Endothelial cell of umbilical vein (primary cell): ENCODE measurements around the gene SLC2A6. TPM values are rescaled to one million over a fixed set of nuclear protein-coding genes. Genes with fewer than 3 reads are reported as not detected.

Experiments used
- BruUV-seq: library from RNA; stranded (reverse); fragments of 400-500 nt; replicated peaks from 2 replicates; lab custom pipeline; 2021; lab: Mats Ljungman, UMichigan
- CTCF ChIA-PET: fragments of 300-600, 350-600 bp; sonication (Branson Sonifier 250); formaldehyde crosslinking; loops from one replicate; lab custom pipeline; 2021; ENCODE audit warnings: antibody characterized with exemption, inconsistent platforms; lab: Charles Lee
- POLR2A ChIA-PET: fragments of 300-600, 350-600 bp; sonication (Branson Sonifier 250); formaldehyde crosslinking; loops from one replicate; lab custom pipeline; 2021; ENCODE audit warnings: antibody characterized with exemption, inconsistent platforms; lab: Charles Lee
- DNase-seq: peaks from one replicate; pipeline ENCODE4 v3.0.0-alpha.2; 2011; ENCODE audit warnings: low read depth, low spot score
- FAIRE-seq: peaks from 2 replicates; lab custom pipeline; 2011; peaks lifted over from hg19 to GRCh38; lab: Jason Lieb, UNC
- H2AFZ ChIP-seq: 2 replicates; pipeline ENCODE4 v1.6.0; 2012; ENCODE audit warnings: low read depth, low read length, control low read depth, inconsistent platforms
- H3K27ac ChIP-seq: 2 replicates; pipeline ENCODE4 v1.5.1; 2011; ENCODE audit warnings: low read depth, mild to moderate bottlenecking, control low read depth, low read length, moderate library complexity; ENCODE audit not compliant: insufficient read depth
- H3K27me3 ChIP-seq, 2 experiments: 2 replicates each; pipeline versions ENCODE4 v1.6.0 to v1.6.1; 2011; ENCODE audit warnings: low read length in 2 of 2, mixed read lengths in 1 of 2; ENCODE audit not compliant: control insufficient read depth in 2 of 2, insufficient read depth in 2 of 2
- H3K36me3 ChIP-seq, 2 experiments: 2 replicates in 1 of 2; 3 replicates in 1 of 2; pipeline ENCODE4 v1.5.1; 2011; ENCODE audit warnings: low read length in 2 of 2, mild to moderate bottlenecking in 1 of 2, moderate library complexity in 1 of 2; ENCODE audit not compliant: control insufficient read depth in 2 of 2, insufficient read depth in 2 of 2; ENCODE audit errors: extremely low read depth in 1 of 2
- H3K4me1 ChIP-seq: 3 replicates; pipeline ENCODE4 v1.5.1; 2011; ENCODE audit warnings: mild to moderate bottlenecking, low read length; ENCODE audit not compliant: control insufficient read depth, insufficient read depth; ENCODE audit errors: extremely low read depth
- H3K4me2 ChIP-seq: 2 replicates; pipeline ENCODE4 v1.6.1; 2011; ENCODE audit warnings: low read length, control low read depth, mixed read lengths; ENCODE audit not compliant: insufficient read depth
- H3K4me3 ChIP-seq, 3 experiments: fragments of 200-600 bp in 1 of 3; sonication (generic), shearing (Covaris generic) in 1 of 3; replicated peaks in 1 of 3; 2 replicates each; pipeline ENCODE4 v1.5.1; 2011 to 2016; ENCODE audit warnings: control low read depth in 3 of 3, low read length in 3 of 3, mild to moderate bottlenecking in 2 of 3, inconsistent platforms in 1 of 3, low read depth in 1 of 3, moderate library complexity in 1 of 3; ENCODE audit not compliant: insufficient read depth in 1 of 3
- H3K79me2 ChIP-seq: 2 replicates; pipeline ENCODE4 v1.6.0; 2012; ENCODE audit warnings: low read length, inconsistent platforms; ENCODE audit not compliant: control insufficient read depth, insufficient read depth
- H3K9ac ChIP-seq: replicated peaks from 2 replicates; pipeline ENCODE3; 2011; ENCODE audit warnings: low read length, control low read depth; ENCODE audit not compliant: insufficient read depth; ENCODE audit errors: extremely low read depth
- H3K9me1 ChIP-seq: replicated peaks from 3 replicates; pipeline ENCODE4 v1.6.0; 2011; ENCODE audit warnings: mild to moderate bottlenecking, low read length; ENCODE audit not compliant: control insufficient read depth, insufficient read depth; ENCODE audit errors: extremely low read depth
- H3K9me3 ChIP-seq: replicated peaks from 2 replicates; pipeline ENCODE4 v1.5.1; 2012; ENCODE audit warnings: low read length, inconsistent platforms; ENCODE audit not compliant: control insufficient read depth, insufficient read depth
- H4K20me1 ChIP-seq: replicated peaks from 2 replicates; pipeline ENCODE3; 2011; ENCODE audit warnings: mild to moderate bottlenecking, low read length; ENCODE audit not compliant: control insufficient read depth, insufficient read depth; ENCODE audit errors: extremely low read depth
- EZH2 ChIP-seq: IDR thresholded peaks from 2 replicates; pipeline ENCODE4 v1.6.1; 2012; ENCODE audit warnings: borderline replicate concordance, low read depth, mild to moderate bottlenecking, moderate library complexity, low read length, inconsistent platforms; ENCODE audit not compliant: severe bottlenecking
- FOS ChIP-seq: IDR thresholded peaks from 2 replicates; pipeline ENCODE4 v1.6.1; 2011; ENCODE audit warnings: mild to moderate bottlenecking, low read length, moderate library complexity, borderline replicate concordance; ENCODE audit not compliant: insufficient read depth
- GATA2 ChIP-seq: IDR thresholded peaks from 2 replicates; pipeline ENCODE4 v1.7.0; 2011; ENCODE audit warnings: low read depth, mild to moderate bottlenecking, moderate library complexity, mixed read lengths, low read length; ENCODE audit not compliant: insufficient read length, insufficient read depth
- JUN ChIP-seq: IDR thresholded peaks from 2 replicates; pipeline ENCODE4 v1.6.1; 2011; ENCODE audit warnings: borderline replicate concordance, low read depth; ENCODE audit not compliant: insufficient read length, insufficient read depth
- MYC ChIP-seq: IDR thresholded peaks from one replicate; pipeline ENCODE4 v1.6.1; 2011; ENCODE audit warnings: mild to moderate bottlenecking, low read depth, low read length
- POLR2A ChIP-seq: IDR thresholded peaks from 2 replicates; pipeline ENCODE4 v1.6.1; 2012; ENCODE audit warnings: low read depth, mild to moderate bottlenecking, control low read depth, low read length
- POLR2AphosphoS5 ChIP-seq: IDR thresholded peaks from 2 replicates; pipeline ENCODE4 v1.6.1; 2012; ENCODE audit warnings: low read depth, mild to moderate bottlenecking, control low read depth, low read length, moderate library complexity; ENCODE audit not compliant: insufficient read depth
- dilution Hi-C: fragments of 300-500 bp; cut with MboI; formaldehyde crosslinking; loops from one replicate; pipeline ENCODE4 v1.15.0; 2019; ENCODE audit warnings: low sequenced_read_pairs; ENCODE audit not compliant: extremely low pct_ligation_motif_present
- intact Hi-C: fragments of 100-400 bp; cut with micrococcal nuclease; formaldehyde crosslinking; loops from one replicate; pipeline ENCODE4 v1.10.0; 2022
- polyA plus RNA-seq, 4 experiments: library from polyadenylated mRNA; depleted of rRNA in 3 of 4; stranded (reverse) in 3 of 4; unstranded in 1 of 4; fragments of >200 nt; gene quantifications; 2 replicates each; pipeline versions ENCODE4 v1.2.1 to v1.2.3, GENCODE V29; 2011 to 2012; ENCODE audit warnings: missing spikeins in 1 of 4
- total RNA-seq: library from RNA; stranded (reverse); gene quantifications from 2 replicates; pipeline ENCODE4 v1.2.3, GENCODE V29; 2021
- TF ChIP-seq, protein P1 (sequence below), 2 donors: IDR thresholded peaks; 1 replicate in 1 of 2; 2 replicates in 1 of 2; pipeline ENCODE4 v1.5.1; 2011; ENCODE audit warnings: low read length in 2 of 2, mild to moderate bottlenecking in 2 of 2, moderate library complexity in 2 of 2, control low read depth in 1 of 2, inconsistent platforms in 1 of 2, low read depth in 1 of 2; ENCODE audit not compliant: insufficient read depth in 1 of 2; ENCODE audit errors: extremely low read depth in 1 of 2
- TF ChIP-seq, protein P2 (sequence below): IDR thresholded peaks from 2 replicates; pipeline ENCODE4 v1.6.1; 2011; ENCODE audit not compliant: insufficient read depth, insufficient read length

Gene SLC2A6
- total and polyA plus RNA-seq, 2 donors (not counting 3 experiments of a cell fraction or from before 2014, with no cell fraction given), result 35.7 to 39.6 TPM

- ChIA-PET CTCF (interaction anchor here (1.1 to 1.4 kb wide), 2 partner anchors 11 to 473 kb away, joined by 3 read pairs; no protein-coding TSS in a partner anchor), POLR2A (no interaction called here)
- H3K79me2 ChIP-seq, result no peaks in the 10 kb centered on the region
- H3K9me3 ChIP-seq, result no peaks in the 10 kb centered on the region
- dilution Hi-C loops (no loop called here), intact Hi-C loops (no loop called here)
- H3K4me3 ChIP-seq, result no peak overlapping the region
- H3K27ac ChIP-seq, result no peak overlapping the region
- H3K4me2 ChIP-seq, result no peak overlapping the region
- H4K20me1 ChIP-seq, result no peaks in the 10 kb centered on the region
- FAIRE-seq (no peak), DNase-seq (no peak)
- H3K27me3 ChIP-seq, result no peaks in the 10 kb centered on the region
- H3K4me1 ChIP-seq, result no peaks in the 10 kb centered on the region
- no TSS peak for BruUV-seq
- H3K9me1 ChIP-seq, result no peaks in the 10 kb centered on the region
- TF ChIP-seq MYC (no peak), POLR2A (no peak), JUN (no peak), GATA2 (no peak), EZH2 (no peak), FOS (no peak), POLR2AphosphoS5 (no peak)
- TF ChIP-seq, protein P1, sequence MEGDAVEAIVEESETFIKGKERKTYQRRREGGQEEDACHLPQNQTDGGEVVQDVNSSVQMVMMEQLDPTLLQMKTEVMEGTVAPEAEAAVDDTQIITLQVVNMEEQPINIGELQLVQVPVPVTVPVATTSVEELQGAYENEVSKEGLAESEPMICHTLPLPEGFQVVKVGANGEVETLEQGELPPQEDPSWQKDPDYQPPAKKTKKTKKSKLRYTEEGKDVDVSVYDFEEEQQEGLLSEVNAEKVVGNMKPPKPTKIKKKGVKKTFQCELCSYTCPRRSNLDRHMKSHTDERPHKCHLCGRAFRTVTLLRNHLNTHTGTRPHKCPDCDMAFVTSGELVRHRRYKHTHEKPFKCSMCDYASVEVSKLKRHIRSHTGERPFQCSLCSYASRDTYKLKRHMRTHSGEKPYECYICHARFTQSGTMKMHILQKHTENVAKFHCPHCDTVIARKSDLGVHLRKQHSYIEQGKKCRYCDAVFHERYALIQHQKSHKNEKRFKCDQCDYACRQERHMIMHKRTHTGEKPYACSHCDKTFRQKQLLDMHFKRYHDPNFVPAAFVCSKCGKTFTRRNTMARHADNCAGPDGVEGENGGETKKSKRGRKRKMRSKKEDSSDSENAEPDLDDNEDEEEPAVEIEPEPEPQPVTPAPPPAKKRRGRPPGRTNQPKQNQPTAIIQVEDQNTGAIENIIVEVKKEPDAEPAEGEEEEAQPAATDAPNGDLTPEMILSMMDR (IDR thresholded peaks at IDR 0.05; ENCODE audit: extremely low read depth in 1 of 2, insufficient read depth in 1 of 2, low read depth in 1 of 2, low read length in 2 of 2), result no peak
- TF ChIP-seq, protein P2, sequence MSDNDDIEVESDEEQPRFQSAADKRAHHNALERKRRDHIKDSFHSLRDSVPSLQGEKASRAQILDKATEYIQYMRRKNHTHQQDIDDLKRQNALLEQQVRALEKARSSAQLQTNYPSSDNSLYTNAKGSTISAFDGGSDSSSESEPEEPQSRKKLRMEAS, result no peak
- H2AFZ ChIP-seq, result no peak overlapping the region
- H3K36me3 ChIP-seq, result no peaks in the 10 kb centered on the region
- no peak overlapping the region for H3K9ac ChIP-seq
Observed at GRCh38 chr9:133494636-133495326, 15.9 kb upstream of the SLC2A6 start.
